Activated B cell treated with CpG ODN at 0.5 μM for 24 hours (primary cell): ENCODE measurements around the gene EEF1AKMT4. TPM values are rescaled to one million over a fixed set of nuclear protein-coding genes. Genes with fewer than 3 reads are reported as not detected.

Experiments used
- ATAC-seq: fragments of 200-7000 bp; cut with Tn5 transposase; one replicate; pipeline ENCODE4 v1.10.0; 2021; ENCODE audit warnings: low read depth, mild to moderate bottlenecking, moderate library complexity
- CTCF ChIA-PET: fragments of 350-600 bp; sonication (Branson Sonifier 250); formaldehyde crosslinking; loops from one replicate; lab custom pipeline; 2021; ENCODE audit warnings: antibody characterized with exemption; lab: Charles Lee
- POLR2A ChIA-PET: fragments of 350-600 bp; sonication (Branson Sonifier 250); formaldehyde crosslinking; loops from one replicate; lab custom pipeline; 2021; ENCODE audit warnings: antibody characterized with exemption; lab: Charles Lee
- DNase-seq: peaks from one replicate; pipeline ENCODE4 v3.0.0; 2022
- H3K27ac Mint-ChIP-seq: one replicate; pipeline ENCODE4 v1.8.0; 2020; ENCODE audit warnings: mixed read lengths
- H3K27me3 Mint-ChIP-seq: one replicate; pipeline ENCODE4 v1.8.0; 2021; ENCODE audit warnings: mixed read lengths
- H3K36me3 Mint-ChIP-seq: one replicate; pipeline ENCODE4 v1.8.0; 2021; ENCODE audit warnings: low read depth, mixed read lengths
- H3K4me1 Mint-ChIP-seq: one replicate; pipeline ENCODE4 v1.8.0; 2021; ENCODE audit warnings: mixed read lengths
- H3K4me3 Mint-ChIP-seq: one replicate; pipeline ENCODE4 v1.8.0; 2020; ENCODE audit warnings: mild to moderate bottlenecking, mixed read lengths
- H3K9me3 Mint-ChIP-seq: one replicate; pipeline ENCODE4 v1.8.0; 2020; ENCODE audit warnings: mixed read lengths
- intact Hi-C: fragments of 100-400 bp; cut with micrococcal nuclease; formaldehyde crosslinking; loops from one replicate; pipeline ENCODE4 v1.15.1; 2024
- total RNA-seq: library from RNA; stranded (reverse); gene quantifications from 2 replicates; pipeline ENCODE4 v1.2.3, GENCODE V29; 2022
- TF ChIP-seq, protein P1 (sequence below): fragments of 200-600 bp; IDR thresholded peaks from one replicate; pipeline ENCODE4 v1.8.0; 2022; ENCODE audit warnings: antibody characterized with exemption, mild to moderate bottlenecking

EEF1AKMT4 gene
- total RNA-seq, 1 donor from 2014 or later: 2.9 TPM

- TF ChIP-seq, protein P1, sequence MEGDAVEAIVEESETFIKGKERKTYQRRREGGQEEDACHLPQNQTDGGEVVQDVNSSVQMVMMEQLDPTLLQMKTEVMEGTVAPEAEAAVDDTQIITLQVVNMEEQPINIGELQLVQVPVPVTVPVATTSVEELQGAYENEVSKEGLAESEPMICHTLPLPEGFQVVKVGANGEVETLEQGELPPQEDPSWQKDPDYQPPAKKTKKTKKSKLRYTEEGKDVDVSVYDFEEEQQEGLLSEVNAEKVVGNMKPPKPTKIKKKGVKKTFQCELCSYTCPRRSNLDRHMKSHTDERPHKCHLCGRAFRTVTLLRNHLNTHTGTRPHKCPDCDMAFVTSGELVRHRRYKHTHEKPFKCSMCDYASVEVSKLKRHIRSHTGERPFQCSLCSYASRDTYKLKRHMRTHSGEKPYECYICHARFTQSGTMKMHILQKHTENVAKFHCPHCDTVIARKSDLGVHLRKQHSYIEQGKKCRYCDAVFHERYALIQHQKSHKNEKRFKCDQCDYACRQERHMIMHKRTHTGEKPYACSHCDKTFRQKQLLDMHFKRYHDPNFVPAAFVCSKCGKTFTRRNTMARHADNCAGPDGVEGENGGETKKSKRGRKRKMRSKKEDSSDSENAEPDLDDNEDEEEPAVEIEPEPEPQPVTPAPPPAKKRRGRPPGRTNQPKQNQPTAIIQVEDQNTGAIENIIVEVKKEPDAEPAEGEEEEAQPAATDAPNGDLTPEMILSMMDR: no peak
- Mint-ChIP-seq H3K4me3 (no peak overlapping the region), H3K27me3 (peaks cover 26% of the 10 kb centered on the region), H3K9me3 (no peaks in the 10 kb centered on the region), H3K36me3 (no peaks in the 10 kb centered on the region), H3K4me1 (peaks cover 10% of the 10 kb centered on the region), H3K27ac (no peak overlapping the region)
- ChIA-PET CTCF (no interaction called here), POLR2A (no interaction called here)
- no peak for ATAC-seq
- DNase-seq: no peak
- intact Hi-C loops: no loop called here
Measured at GRCh38 chr3:184234671-184235380, 14.6 kb upstream of the EEF1AKMT4 start.

- Mint-ChIP-seq H3K9me3 (no peaks in the 10 kb centered on the region), H3K4me1 (peaks cover 10% of the 10 kb centered on the region), H3K27me3 (peaks cover 26% of the 10 kb centered on the region), H3K27ac (no peak overlapping the region), H3K36me3 (no peaks in the 10 kb centered on the region), H3K4me3 (no peak overlapping the region)
- POLR2A ChIA-PET: no interaction called here
- CTCF ChIA-PET: interaction anchor here (2.9 kb wide), 1 partner anchor 8 kb away, joined by 12 read pairs; no protein-coding TSS in a partner anchor
- ATAC-seq (no peak), DNase-seq (no peak)
- intact Hi-C loops: no loop called here
- TF ChIP-seq, protein P1: no peak
Measured at GRCh38 chr3:184235381-184236032, 14.0 kb upstream of the EEF1AKMT4 start.

GRCh38 chr3:184236033-184236410 lies 13.4 kb upstream of the EEF1AKMT4 start:
- TF ChIP-seq, protein P1: no peak
- Mint-ChIP-seq H3K27ac (no peak overlapping the region), H3K4me3 (no peak overlapping the region), H3K36me3 (no peaks in the 10 kb centered on the region), H3K4me1 (peaks cover 8% of the 10 kb centered on the region), H3K27me3 (peaks cover 24% of the 10 kb centered on the region), H3K9me3 (no peaks in the 10 kb centered on the region)
- ChIA-PET POLR2A (no interaction called here), CTCF (interaction anchor here (2.9 kb wide), 1 partner anchor 9 kb away, joined by 12 read pairs; no protein-coding TSS in a partner anchor)
- no peak for DNase-seq
- ATAC-seq: no peak
- intact Hi-C loops: no loop called here

- intact Hi-C loops: no loop called here
- H3K27me3 Mint-ChIP-seq: peaks cover 18% of the 10 kb centered on the region
- ChIA-PET CTCF (interaction anchor here (0.9 to 2.9 kb wide), 2 partner anchors 10 to 340 kb away, joined by 3 to 12 read pairs; no protein-coding TSS in a partner anchor), POLR2A (no interaction called here)
- DNase-seq (no peak), ATAC-seq (no peak)
- no peaks in the 10 kb centered on the region for H3K36me3 Mint-ChIP-seq
- H3K9me3 Mint-ChIP-seq: no peaks in the 10 kb centered on the region
- TF ChIP-seq, protein P1: no peak
- H3K4me1 Mint-ChIP-seq: peaks cover 2% of the 10 kb centered on the region
- no peak overlapping the region for H3K27ac Mint-ChIP-seq
- no peak overlapping the region for H3K4me3 Mint-ChIP-seq
Measured at GRCh38 chr3:184236636-184237035, 12.8 kb upstream of the EEF1AKMT4 start.

- CTCF ChIA-PET: interaction anchor here (0.9 to 2.9 kb wide), 2 partner anchors 10 to 340 kb away, joined by 3 to 12 read pairs; no protein-coding TSS in a partner anchor
- no peak overlapping the region for H3K27ac Mint-ChIP-seq
- H3K36me3 Mint-ChIP-seq: peaks cover 4% of the 10 kb centered on the region
- TF ChIP-seq, protein P1: no peak
- ATAC-seq (no peak), DNase-seq (no peak)
- intact Hi-C loops: no loop called here
- no peaks in the 10 kb centered on the region for H3K4me1 Mint-ChIP-seq
- POLR2A ChIA-PET: interaction anchor here (1.1 kb wide), 1 partner anchor 10 kb away, joined by 4 read pairs; no protein-coding TSS in a partner anchor
- H3K27me3 Mint-ChIP-seq: peaks cover 12% of the 10 kb centered on the region
- no peaks in the 10 kb centered on the region for H3K9me3 Mint-ChIP-seq
- no peak overlapping the region for H3K4me3 Mint-ChIP-seq
Measured at GRCh38 chr3:184237211-184237610, 12.3 kb upstream of the EEF1AKMT4 start.
